Hematopoietic multipotent progenitor cell treated with erythropoietin and hydrocortisone succinate and interleukin-3 and kit ligand, for 15 days (in vitro differentiated cells): ENCODE results near the gene TTC27.
"Not testable (repeated sequence)": the region's sequence is repeated elsewhere in the genome, so short reads cannot be mapped to it uniquely, and the experiment has no call there.

ENCODE experiments used
- DNase-seq: peaks from one replicate; pipeline ENCODE4 v3.0.0-alpha.2; 2015; ENCODE audit warnings: low spot score

Gene TTC27

GRCh38 chr2:32852856-32853255, 225.0 kb downstream of the TTC27 start:
- DNase-seq: no peak

GRCh38 chr2:32856891-32857290, 229.0 kb downstream of the TTC27 start:
- DNase-seq: no peak

GRCh38 chr2:32858713-32859112, 230.9 kb downstream of the TTC27 start:
- DNase-seq: no peak

- DNase-seq: no peak
Observed at GRCh38 chr2:32860385-32860784, 232.5 kb downstream of the TTC27 start.

- DNase-seq: no peak
Observed at GRCh38 chr2:32862269-32863055, 234.6 kb downstream of the TTC27 start.

GRCh38 chr2:32863326-32863725, 235.5 kb downstream of the TTC27 start:
- no peak for DNase-seq

- DNase-seq: no peak
Observed at GRCh38 chr2:32863803-32864202, 236.0 kb downstream of the TTC27 start.

GRCh38 chr2:32864334-32865111, 236.7 kb downstream of the TTC27 start:
- no peak for DNase-seq

GRCh38 chr2:32865399-32866068, 237.7 kb downstream of the TTC27 start:
- DNase-seq: no peak

GRCh38 chr2:32866462-32866861, 238.6 kb downstream of the TTC27 start:
- not testable (repeated sequence) for DNase-seq
